Kidney tubule cell (primary cell): ENCODE data around the gene AUTS2.

ENCODE experiments used
- DNase-seq: peaks from one replicate; pipeline ENCODE4 v3.0.0-alpha.2; 2018; ENCODE audit warnings: low spot score

Gene AUTS2

DNA sequence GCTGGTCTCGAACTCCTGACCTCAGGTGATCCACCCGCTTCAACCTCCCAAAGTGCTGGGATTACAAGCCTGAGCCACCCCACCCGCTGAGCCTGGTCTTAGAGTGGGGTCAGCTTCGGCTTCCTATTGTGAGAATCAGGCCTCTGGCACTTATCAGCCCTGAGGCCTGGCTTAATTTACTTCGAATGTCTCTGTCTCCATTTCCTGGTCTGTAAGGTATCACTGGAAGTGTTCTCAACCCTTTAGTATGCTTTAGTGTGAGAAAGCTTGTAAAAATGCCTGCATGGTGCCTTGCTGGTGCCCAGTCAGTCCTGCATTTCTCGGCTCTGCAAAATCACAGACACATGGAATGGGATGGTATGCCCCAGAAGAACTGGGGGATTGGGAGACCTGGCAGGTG lies 862.3 kb downstream of the AUTS2 start:
- DNase-seq: no peak

GRCh38 chr7:70463352-70463938 lies 865.2 kb downstream of the AUTS2 start:
- no peak for DNase-seq

GRCh38 chr7:70466725-70467364 lies 868.6 kb downstream of the AUTS2 start:
- DNase-seq: no peak

DNA sequence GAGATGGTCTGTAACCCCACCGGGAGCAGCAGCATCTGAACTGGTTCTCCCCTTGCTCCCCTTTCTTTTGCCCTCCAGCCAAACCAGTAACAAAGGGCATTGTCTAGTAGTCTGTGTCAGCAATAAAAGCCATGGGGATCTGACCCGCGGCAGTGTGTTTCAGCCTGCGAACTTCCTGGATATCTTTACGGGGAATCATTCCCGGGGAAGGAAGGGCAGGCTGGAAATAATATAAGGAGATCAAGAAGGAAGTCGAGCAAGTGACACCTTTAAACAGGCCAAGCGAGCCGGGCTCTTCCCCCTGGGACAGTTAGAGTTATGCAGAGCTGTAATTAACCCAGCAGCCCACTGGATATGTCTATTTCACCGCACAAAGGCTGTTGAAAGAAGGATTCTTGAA lies 872.5 kb downstream of the AUTS2 start:
- no peak for DNase-seq

- no peak for DNase-seq
These were observed 874.4 kb downstream of the AUTS2 start for GRCh38 chr7:70472601-70473237.

- DNase-seq: no peak
These were observed 876.5 kb downstream of the AUTS2 start for GRCh38 chr7:70474639-70475234.

- DNase-seq: peak; percentile 74
These were observed 879.0 kb downstream of the AUTS2 start for GRCh38 chr7:70477036-70478010.

DNA sequence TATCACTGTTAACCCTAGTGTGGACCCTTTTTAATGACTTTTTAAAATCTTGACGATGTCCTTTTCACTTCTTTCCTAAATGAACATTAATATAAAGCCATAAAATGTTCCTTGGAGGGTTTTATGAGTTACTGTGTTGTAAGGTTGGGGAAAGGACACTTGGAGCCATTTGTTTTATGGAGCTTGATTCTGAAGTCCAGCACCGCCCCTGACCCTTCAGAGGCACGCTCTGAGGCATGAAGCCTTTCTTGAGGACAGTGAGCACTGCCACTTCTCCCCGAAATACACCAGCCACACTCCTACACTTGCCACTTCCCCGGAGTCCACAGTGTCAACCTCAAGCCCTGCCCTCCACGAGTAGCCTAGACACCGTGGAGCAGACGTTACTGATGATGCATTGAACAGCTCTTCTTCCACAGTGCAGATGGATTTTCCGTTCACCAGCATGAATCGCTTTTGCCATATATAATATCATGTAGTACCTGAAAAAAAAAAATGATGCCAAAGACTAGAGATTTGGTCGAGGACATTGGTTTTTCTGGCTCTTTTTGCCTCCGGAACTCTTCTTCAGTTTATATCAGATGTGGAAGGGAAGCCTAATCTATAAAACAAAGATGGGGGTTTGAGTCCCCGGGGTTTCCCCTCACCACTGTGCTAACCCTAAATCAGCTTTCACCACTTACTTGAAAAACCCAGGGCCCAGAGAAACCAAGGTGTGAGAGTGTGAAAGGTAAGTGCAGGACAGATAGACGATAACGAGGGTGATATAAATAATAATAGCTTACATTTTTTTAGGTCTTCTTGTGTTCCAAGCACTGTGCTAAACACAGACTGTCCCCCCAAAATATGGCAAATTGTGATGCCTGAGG lies 881.1 kb downstream of the AUTS2 start:
- DNase-seq: no peak

- peak; percentile 42 for DNase-seq
These were observed 882.8 kb downstream of the AUTS2 start for GRCh38 chr7:70480927-70481569.

- no peak for DNase-seq
These were observed 883.4 kb downstream of the AUTS2 start for GRCh38 chr7:70481570-70482123.

DNA sequence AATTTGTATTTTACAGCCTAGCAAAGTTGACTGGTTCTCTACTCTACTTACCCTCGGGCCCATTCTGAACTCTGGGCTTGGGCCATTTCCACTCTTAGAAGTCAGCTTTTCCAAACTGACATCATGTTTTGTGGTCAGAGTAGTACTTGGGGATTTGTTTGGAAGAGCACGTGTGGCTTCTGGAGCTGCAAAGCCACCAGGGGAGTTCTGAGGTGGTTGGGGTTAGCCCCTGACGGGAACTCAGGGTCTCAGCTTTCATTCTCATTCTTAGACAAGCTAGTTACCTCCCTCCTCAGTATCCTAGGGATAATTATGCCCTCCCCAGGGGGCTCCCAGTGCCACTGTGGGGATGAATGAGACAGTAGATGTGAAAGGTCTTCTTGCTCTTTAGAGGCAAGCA lies 886.0 kb downstream of the AUTS2 start:
- no peak for DNase-seq

- DNase-seq: no peak
These were observed 888.7 kb downstream of the AUTS2 start for GRCh38 chr7:70486977-70487376.

GRCh38 chr7:70487428-70487827 lies 889.2 kb downstream of the AUTS2 start:
- no peak for DNase-seq

GRCh38 chr7:70487886-70488285 lies 889.6 kb downstream of the AUTS2 start:
- DNase-seq: no peak

GRCh38 chr7:70489813-70490212 lies 891.5 kb downstream of the AUTS2 start:
- DNase-seq: no peak

DNA sequence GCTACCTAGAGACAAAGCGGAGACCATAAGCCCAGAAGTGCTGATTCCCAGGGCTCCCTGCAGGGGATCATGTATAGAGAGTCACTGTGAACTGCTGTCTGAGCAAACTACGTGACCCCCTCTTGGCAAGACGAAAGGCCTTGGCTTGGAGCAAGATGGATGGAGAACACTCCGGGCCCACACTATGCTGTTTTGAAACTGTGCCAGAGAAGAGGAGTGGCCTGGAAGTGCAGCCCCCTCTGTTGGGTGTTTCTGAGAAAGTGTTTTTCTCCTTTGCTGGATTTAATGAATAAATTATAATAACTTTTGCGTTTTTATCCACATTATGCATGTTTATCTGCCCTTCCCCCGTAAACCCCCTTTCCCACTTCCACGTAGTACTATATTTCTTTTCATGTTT lies 894.4 kb downstream of the AUTS2 start:
- DNase-seq: no peak

GRCh38 chr7:70494225-70495032 lies 896.2 kb downstream of the AUTS2 start:
- no peak for DNase-seq

GRCh38 chr7:70495033-70495376 lies 896.7 kb downstream of the AUTS2 start:
- no peak for DNase-seq

DNA sequence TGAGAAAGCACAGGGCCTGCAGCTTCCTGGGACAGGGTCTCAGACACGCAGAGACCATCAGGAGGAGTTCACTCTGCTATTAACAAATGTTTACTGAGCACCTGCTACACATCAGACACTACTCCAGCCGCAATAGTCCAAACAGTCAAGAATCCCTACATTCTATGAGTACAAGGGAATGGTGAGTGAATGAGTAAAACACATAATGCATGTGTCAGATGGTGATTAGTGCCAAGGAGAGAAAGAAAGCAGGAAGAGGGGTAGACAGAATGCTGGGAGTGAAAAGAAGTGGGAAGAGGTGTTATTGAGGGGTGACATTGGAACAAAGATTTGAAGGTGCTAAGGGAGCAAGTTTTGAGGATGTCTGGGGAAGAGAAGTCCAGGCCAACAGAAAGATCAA lies 899.5 kb downstream of the AUTS2 start:
- DNase-seq: no peak
